IMR-90 (cell line): ENCODE results near the gene RRP9. TPM values are rescaled to one million over a fixed set of nuclear protein-coding genes. Genes with fewer than 3 reads are reported as not detected.

Experiments used
- ATAC-seq: fragments of 200-7000 bp; cut with Tn5 transposase; 2 replicates; pipeline ENCODE4 v1.9.1; 2020; ENCODE audit warnings: low read depth, mild to moderate bottlenecking, moderate library complexity
- BruUV-seq: library from RNA; stranded (reverse); fragments of 400-500 nt; replicated peaks from 2 replicates; lab custom pipeline; 2021; lab: Mats Ljungman, UMichigan
- CTCF ChIA-PET: fragments of 300-600 bp; formaldehyde crosslinking; extraction: SDS; loops from one replicate; lab custom pipeline; 2021; ENCODE audit warnings: antibody characterized with exemption; lab: Yijun Ruan, JAX
- POLR2A ChIA-PET: fragments of 300-600 bp; sonication (Branson Sonifier 250); formaldehyde crosslinking; loops from one replicate; lab custom pipeline; 2022; ENCODE audit warnings: antibody characterized with exemption; ENCODE audit not compliant: unreplicated experiment; lab: Charles Lee
- DNase-seq: peaks from one replicate; pipeline ENCODE4 v3.0.0; 2013
- H2AFZ ChIP-seq: replicated peaks from 2 replicates; pipeline ENCODE3; 2013; ENCODE audit warnings: low read length, mild to moderate bottlenecking; ENCODE audit not compliant: poor library complexity
- H2AK5ac ChIP-seq: 2 replicates; pipeline ENCODE4 v1.6.1; 2013; ENCODE audit warnings: low read depth, low read length, inconsistent platforms
- H2AK9ac ChIP-seq: replicated peaks from 2 replicates; pipeline ENCODE3; 2013; ENCODE audit warnings: mild to moderate bottlenecking, low read depth, low read length, moderate library complexity; ENCODE audit not compliant: poor library complexity
- H2BK120ac ChIP-seq: 2 replicates; pipeline ENCODE4 v1.6.1; 2013; ENCODE audit warnings: low read depth, low read length, inconsistent platforms
- H2BK15ac ChIP-seq: 3 replicates; pipeline ENCODE4 v1.6.1; 2013; ENCODE audit warnings: low read depth, low read length, inconsistent platforms
- H2BK20ac ChIP-seq: 2 replicates; pipeline ENCODE4 v1.6.1; 2013; ENCODE audit warnings: low read depth, mild to moderate bottlenecking, inconsistent platforms, low read length, moderate library complexity
- H2BK5ac ChIP-seq: 2 replicates; pipeline ENCODE4 v1.6.1; 2013; ENCODE audit warnings: mild to moderate bottlenecking, low read depth, low read length, inconsistent platforms; ENCODE audit not compliant: poor library complexity, severe bottlenecking
- H3K14ac ChIP-seq: replicated peaks from 2 replicates; pipeline ENCODE4 v1.6.1; 2013; ENCODE audit warnings: low read depth, low read length, inconsistent platforms
- H3K18ac ChIP-seq: 2 replicates; pipeline ENCODE4 v1.6.1; 2013; ENCODE audit warnings: low read depth, low read length, control low read depth
- H3K23ac ChIP-seq: 2 replicates; pipeline ENCODE4 v1.6.1; 2013; ENCODE audit warnings: low read depth, low read length, inconsistent platforms
- H3K27ac ChIP-seq: 2 replicates; pipeline ENCODE4 v1.5.1; 2013; ENCODE audit warnings: mild to moderate bottlenecking, control low read depth, low read length; ENCODE audit not compliant: insufficient read depth
- H3K27me3 ChIP-seq: 2 replicates; pipeline ENCODE4 v1.6.1; 2013; ENCODE audit warnings: low read length; ENCODE audit not compliant: control insufficient read depth, insufficient read depth
- H3K36me3 ChIP-seq: 2 replicates; pipeline ENCODE4 v1.6.1; 2013; ENCODE audit warnings: low read length, mixed read lengths; ENCODE audit not compliant: control insufficient read depth, insufficient read depth
- H3K4ac ChIP-seq: 2 replicates; pipeline ENCODE4 v1.6.1; 2013; ENCODE audit warnings: low read depth, low read length, inconsistent platforms
- H3K4me1 ChIP-seq: 2 replicates; pipeline ENCODE4 v1.6.1; 2013; ENCODE audit warnings: low read length, mixed read lengths; ENCODE audit not compliant: control insufficient read depth, insufficient read depth
- H3K4me2 ChIP-seq: 2 replicates; pipeline ENCODE4 v1.6.1; 2013; ENCODE audit warnings: low read depth, mild to moderate bottlenecking, control low read depth, low read length, moderate library complexity
- H3K4me3 ChIP-seq: 2 replicates; pipeline ENCODE4 v1.5.1; 2013; ENCODE audit warnings: low read depth, mild to moderate bottlenecking, control low read depth, low read length, moderate library complexity; ENCODE audit not compliant: insufficient read depth
- H3K56ac ChIP-seq: 2 replicates; pipeline ENCODE4 v1.6.1; 2013; ENCODE audit warnings: low read length, inconsistent platforms; ENCODE audit not compliant: insufficient read depth; ENCODE audit errors: extremely low read depth
- H3K79me1 ChIP-seq, 2 experiments: 2 replicates each; pipeline ENCODE4 v1.6.1; 2013; ENCODE audit warnings: low read length in 2 of 2, inconsistent platforms in 1 of 2, low read depth in 1 of 2
- H3K9ac ChIP-seq: 2 replicates; pipeline ENCODE4 v1.6.1; 2013; ENCODE audit warnings: low read depth, low read length, control low read depth
- H3K9me1 ChIP-seq: 2 replicates; pipeline ENCODE4 v1.6.1; 2013; ENCODE audit warnings: low read length, inconsistent platforms; ENCODE audit not compliant: insufficient read depth
- H3K9me3 ChIP-seq: 2 replicates; pipeline ENCODE4 v1.6.1; 2013; ENCODE audit warnings: low read length; ENCODE audit not compliant: control insufficient read depth, insufficient read depth
- H4K20me1 ChIP-seq: 2 replicates; pipeline ENCODE4 v1.6.1; 2013; ENCODE audit warnings: low read length, inconsistent platforms; ENCODE audit not compliant: insufficient read depth
- H4K5ac ChIP-seq: 2 replicates; pipeline ENCODE4 v1.6.1; 2013; ENCODE audit warnings: mild to moderate bottlenecking, low read depth, low read length, control low read depth
- H4K8ac ChIP-seq, 2 experiments: 2 replicates each; pipeline ENCODE4 v1.6.1; 2013; ENCODE audit warnings: low read depth in 2 of 2, low read length in 2 of 2, control low read depth in 1 of 2, inconsistent platforms in 1 of 2
- H4K91ac ChIP-seq: 2 replicates; pipeline ENCODE4 v1.6.1; 2013; ENCODE audit warnings: low read depth, low read length, inconsistent platforms; ENCODE audit not compliant: insufficient read depth
- BHLHE40 ChIP-seq: fragments of 150-350 bp; IDR thresholded peaks from 2 replicates; pipeline ENCODE4 v1.6.1; 2016; ENCODE audit warnings: mild to moderate bottlenecking, low read depth, low read length
- CEBPB ChIP-seq: IDR thresholded peaks from 2 replicates; pipeline ENCODE4 v1.6.1; 2012; ENCODE audit warnings: low read depth, low read length, improper control_type of control experiment
- CHD1 ChIP-seq: IDR thresholded peaks from 2 replicates; pipeline ENCODE4 v1.6.1; 2012; ENCODE audit warnings: low read depth, low read length, improper control_type of control experiment
- CTCF ChIP-seq: conservative IDR thresholded peaks from 2 replicates; pipeline ENCODE4 v1.5.1; 2012; ENCODE audit warnings: mild to moderate bottlenecking, low read depth, low read length, improper control_type of control experiment
- ELK1 ChIP-seq: fragments of 150-350 bp; IDR thresholded peaks from 2 replicates; pipeline ENCODE4 v1.6.1; 2016; ENCODE audit warnings: low read depth, mild to moderate bottlenecking, low read length, moderate library complexity, borderline replicate concordance
- FOS ChIP-seq: fragments of 150-350 bp; IDR thresholded peaks from 2 replicates; pipeline ENCODE4 v1.6.1; 2016; ENCODE audit warnings: low read depth, low read length
- MAFK ChIP-seq: IDR thresholded peaks from 2 replicates; pipeline ENCODE4 v1.6.1; 2012; ENCODE audit warnings: low read depth, low read length, improper control_type of control experiment
- MAZ ChIP-seq: IDR thresholded peaks from 2 replicates; pipeline ENCODE4 v1.6.1; 2012; ENCODE audit warnings: low read depth, mild to moderate bottlenecking, low read length, improper control_type of control experiment, moderate library complexity, borderline replicate concordance
- MXI1 ChIP-seq: IDR thresholded peaks from 2 replicates; pipeline ENCODE4 v1.6.1; 2012; ENCODE audit warnings: low read depth, mild to moderate bottlenecking, low read length, moderate library complexity, borderline replicate concordance
- NFE2L2 ChIP-seq: fragments of 150-350 bp; IDR thresholded peaks from 2 replicates; pipeline ENCODE4 v1.6.1; 2016; ENCODE audit warnings: low read depth, mild to moderate bottlenecking, low read length
- POLR2A ChIP-seq: IDR thresholded peaks from 2 replicates; pipeline ENCODE4 v1.6.1; 2012; ENCODE audit warnings: mild to moderate bottlenecking, low read depth, low read length
- RAD21 ChIP-seq: IDR thresholded peaks from 2 replicates; pipeline ENCODE4 v1.6.1; 2012; ENCODE audit warnings: low read length, improper control_type of control experiment
- RCOR1 ChIP-seq: IDR thresholded peaks from 2 replicates; pipeline ENCODE4 v1.6.1; 2012; ENCODE audit warnings: mild to moderate bottlenecking, low read length, improper control_type of control experiment; ENCODE audit not compliant: insufficient replicate concordance
- RFX5 ChIP-seq: IDR thresholded peaks from 2 replicates; pipeline ENCODE4 v1.8.0; 2012; ENCODE audit warnings: low read depth, mild to moderate bottlenecking, low read length, moderate library complexity
- SMC3 ChIP-seq: fragments of 150-350 bp; IDR thresholded peaks from 2 replicates; pipeline ENCODE4 v1.6.1; 2016; ENCODE audit warnings: low read depth, mild to moderate bottlenecking, antibody characterized with exemption, low read length, moderate library complexity
- USF2 ChIP-seq: fragments of 150-350 bp; IDR thresholded peaks from 2 replicates; pipeline ENCODE4 v1.6.1; 2017; ENCODE audit warnings: mild to moderate bottlenecking, antibody characterized with exemption, low read length, low read depth
- WGBS, 2 experiments: methylation state at CpG; one replicate each; pipeline versions ENCODE4 v1.1.5 to v1.1.7; 2013; ENCODE audit warnings: missing lambda C conversion rate in 2 of 2; ENCODE audit not compliant: insufficient read length in 1 of 2; ENCODE audit errors: extremely low coverage in 2 of 2; 5-methylcytosine and 5-hydroxymethylcytosine counted together
- dilution Hi-C: fragments of 300-500 bp; cut with HindIII; formaldehyde crosslinking; loops from one replicate; pipeline ENCODE4 v1.14.3; 2018; ENCODE audit warnings: low sequenced_read_pairs; ENCODE audit not compliant: unreplicated experiment
- in situ Hi-C: fragments of 300-500 bp; cut with MboI; formaldehyde crosslinking; loops from 3 replicates; pipeline ENCODE4 v1.14.3; 2019; ENCODE audit warnings: low sequenced_read_pairs, inconsistent platforms, mixed read lengths
- intact Hi-C: fragments of 100-400 bp; cut with micrococcal nuclease; formaldehyde crosslinking; loops from 2 replicates; pipeline ENCODE4 v1.10.0; 2022
- polyA plus RNA-seq, 3 experiments: library from polyadenylated mRNA; depleted of rRNA; stranded (reverse); fragments of >200 nt; gene quantifications; 2 replicates each; pipeline ENCODE4 v1.2.3, GENCODE V29; 2012; ENCODE audit warnings: low replicate concordance in 1 of 3
- total RNA-seq: library from RNA; depleted of rRNA; stranded (reverse); fragments of >200 nt; gene quantifications from 2 replicates; pipeline ENCODE4 v1.2.3, GENCODE V29; 2012

The RRP9 gene
- total and polyA plus RNA-seq, 2 of the 4 experiments (the other 2 are of a cell fraction) = 30.9 to 39.8 TPM

GRCh38 chr3:51941463-51941797 is 274 bp downstream of the RRP9 start:
- H4K91ac ChIP-seq = no peak overlapping the region
- POLR2A ChIA-PET = interaction anchor here (0.6 kb wide), 2 partner anchors 12 to 1372 kb away, joined by 3 to 5 read pairs; partner anchors contain the start of gene HEMK1
- no peak overlapping the region for H2BK5ac ChIP-seq
- H3K79me1 ChIP-seq = peaks cover 21 to 41% of the 10 kb centered on the region in 2 experiments; a peak in 3 of 4 replicates
- intact Hi-C loops (loop anchor here (5.0 kb wide), 1 partner anchor 201 kb away; no protein-coding TSS in a partner anchor), in situ Hi-C loops (loop anchor here (25.0 kb wide), 1 partner anchor 554 kb away; the partner anchor contains the start of genes MANF and RBM15B), dilution Hi-C loops (no loop called here)
- 0 out of 2 replicates have a peak overlapping the region, but pooled peaks have one; percentile 0 for H3K4ac ChIP-seq
- peak overlapping the region; percentile 49 for H3K4me3 ChIP-seq
- ATAC-seq (peak; percentile 2), DNase-seq (no peak)
- peak overlapping the region; percentile 32; the same call in 1 of the 2 replicates for H3K27ac ChIP-seq
- peak overlapping the region; percentile 96 for H2AK9ac ChIP-seq
- no peak overlapping the region for H3K56ac ChIP-seq
- no peak overlapping the region for H2BK15ac ChIP-seq
- H3K18ac ChIP-seq = no peak overlapping the region
- H2BK120ac ChIP-seq = no peak overlapping the region
- no TSS peak for BruUV-seq
- H3K36me3 ChIP-seq = peaks cover 18% of the 10 kb centered on the region
- H4K8ac ChIP-seq = no peak overlapping the region
- peak overlapping the region; percentile 59 for H3K9ac ChIP-seq
- WGBS, 2 experiments = 1% methylated on average over 15 of the region's 20 CpGs; no CpG with 5 or more reads in 1 of the 2 experiments
- no peak overlapping the region; the same call in 1 of the 2 replicates for H3K14ac ChIP-seq
- H3K23ac ChIP-seq = peak overlapping the region; percentile 54; the same call in 1 of the 2 replicates
- peak overlapping the region; percentile 98 for H3K4me2 ChIP-seq
- H4K5ac ChIP-seq = no peak overlapping the region
- H2AFZ ChIP-seq = peak overlapping the region; percentile 94
- H3K4me1 ChIP-seq = peaks cover 13% of the 10 kb centered on the region
- H3K27me3 ChIP-seq = no peaks in the 10 kb centered on the region
- H2AK5ac ChIP-seq = 0 out of 2 replicates have a peak overlapping the region, but pooled peaks have one; percentile 2
- peaks cover 12% of the 10 kb centered on the region for H3K9me1 ChIP-seq
- peaks cover 9% of the 10 kb centered on the region for H4K20me1 ChIP-seq
- TF ChIP-seq NFE2L2 (no peak), CTCF (no peak), MAFK (no peak), MXI1 (no peak), ELK1 (no peak), RAD21 (no peak), CHD1 (no peak), SMC3 (no peak), FOS (no peak), MAZ (no peak), BHLHE40 (no peak), USF2 (no peak), RFX5 (no peak), RCOR1 (no peak), POLR2A (no peak), CEBPB (no peak)
- CTCF ChIA-PET = interaction anchor here (0.6 to 1.1 kb wide), 5 partner anchors 10 to 63 kb away, joined by 3 to 6 read pairs (median 4); no protein-coding TSS in a partner anchor
- H3K9me3 ChIP-seq = no peaks in the 10 kb centered on the region
- H2BK20ac ChIP-seq = no peak overlapping the region
